GM19328 (cell line): ENCODE measurements around the gene ARHGEF25.
"Not testable (repeated sequence)": the region's sequence is repeated elsewhere in the genome, so short reads cannot be mapped to it uniquely, and the experiment has no call there.

Experiments
- ATAC-seq: cut with Tn5 transposase; IDR thresholded peaks from one replicate; pipeline ENCODE4 v1.9.1; 2021; ENCODE audit warnings: mild to moderate bottlenecking, moderate library complexity; ENCODE audit not compliant: unreplicated experiment

ARHGEF25 gene

DNA sequence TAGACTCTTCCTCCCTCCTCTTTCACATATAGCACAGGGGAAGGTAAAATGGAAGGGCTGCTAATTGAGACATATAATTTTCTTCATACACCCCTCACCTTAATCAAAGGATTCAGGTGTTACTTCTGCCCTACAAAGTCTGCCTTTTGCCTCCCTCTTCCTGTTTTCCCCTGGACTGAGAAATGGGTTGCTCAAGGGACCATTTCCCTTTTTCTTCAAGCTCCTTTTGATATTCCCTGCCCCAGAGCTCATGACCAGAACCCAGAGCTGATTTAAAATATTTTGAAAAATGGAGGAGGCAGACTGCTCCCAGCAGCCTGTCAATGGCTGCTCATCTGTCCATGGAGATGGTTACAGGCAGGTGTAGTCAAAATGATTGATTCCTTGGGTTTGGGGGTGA lies 26.5 kb upstream of the ARHGEF25 start:
- no peak for ATAC-seq

DNA sequence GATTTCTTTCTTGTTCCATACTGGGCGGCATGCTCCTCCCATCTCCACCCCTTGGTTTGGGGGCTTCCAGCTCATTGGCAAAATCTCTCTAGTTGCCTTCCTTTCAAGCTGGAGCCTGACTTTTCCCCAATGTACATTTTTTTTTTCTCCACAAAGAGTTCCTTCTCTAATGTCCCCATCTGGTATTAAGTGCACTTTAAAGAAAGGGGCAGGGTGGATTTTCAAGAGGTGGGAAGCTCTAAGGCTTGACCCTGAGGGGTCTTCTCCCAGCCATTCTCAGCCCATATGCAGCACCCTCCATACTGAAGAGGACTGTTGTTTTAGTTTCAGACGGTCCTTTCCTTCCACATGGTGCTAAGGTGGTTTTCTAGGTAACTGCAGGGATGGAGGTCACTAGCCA lies 26.1 kb upstream of the ARHGEF25 start:
- no peak for ATAC-seq

GRCh38 chr12:57586128-57586527 lies 25.1 kb upstream of the ARHGEF25 start:
- no peak for ATAC-seq

GRCh38 chr12:57586832-57587429 lies 24.3 kb upstream of the ARHGEF25 start:
- no peak for ATAC-seq

DNA sequence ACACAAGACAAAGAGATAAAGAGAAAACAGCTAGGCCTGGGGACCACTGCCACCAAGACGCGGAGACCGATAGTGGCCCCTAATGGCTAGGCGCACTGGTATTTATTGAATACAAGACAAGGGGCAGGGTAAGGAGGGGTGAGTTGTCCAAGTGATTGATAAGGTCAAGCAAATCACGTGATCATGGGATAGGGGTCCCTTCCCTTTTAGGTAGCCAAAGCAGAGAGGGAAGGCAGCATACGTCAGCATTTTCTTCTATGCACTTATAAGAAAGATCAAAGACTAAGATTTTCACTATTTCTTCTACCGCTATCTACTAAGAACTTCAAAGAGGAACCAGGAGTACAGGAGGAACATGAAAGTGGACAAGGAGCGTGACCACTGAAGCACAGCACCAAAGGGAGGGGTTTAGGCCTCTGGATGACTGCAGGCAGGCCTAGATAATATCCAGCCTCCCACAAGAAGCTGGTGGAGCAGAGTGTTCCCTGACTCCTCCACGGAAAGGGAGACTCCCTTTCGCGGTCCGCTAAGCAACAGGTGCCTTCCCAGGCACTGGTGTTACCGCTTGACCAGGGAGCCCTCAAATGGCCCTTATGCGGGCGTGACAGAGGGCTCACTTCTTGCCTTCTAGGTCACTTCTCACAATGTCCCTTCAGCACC lies 22.2 kb upstream of the ARHGEF25 start:
- not testable (repeated sequence) for ATAC-seq

DNA sequence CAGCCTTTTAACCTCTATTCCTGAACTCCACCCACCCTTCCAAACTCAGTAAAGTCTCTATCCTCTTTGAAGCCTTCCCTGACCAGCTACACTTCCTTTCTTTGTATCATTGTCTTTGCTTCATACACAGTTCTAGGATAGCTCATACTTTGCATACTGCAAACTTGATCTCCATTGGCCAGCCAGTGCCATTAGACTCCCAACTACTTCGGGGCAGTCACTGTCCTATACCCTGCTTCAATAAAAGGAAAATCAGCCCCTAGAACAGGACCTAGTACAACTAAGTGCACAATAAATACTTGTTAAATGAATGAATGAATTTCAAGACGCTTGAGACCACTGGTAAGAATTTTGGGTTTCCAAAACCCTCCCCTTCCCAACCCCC lies 20.8 kb upstream of the ARHGEF25 start:
- no peak for ATAC-seq

DNA sequence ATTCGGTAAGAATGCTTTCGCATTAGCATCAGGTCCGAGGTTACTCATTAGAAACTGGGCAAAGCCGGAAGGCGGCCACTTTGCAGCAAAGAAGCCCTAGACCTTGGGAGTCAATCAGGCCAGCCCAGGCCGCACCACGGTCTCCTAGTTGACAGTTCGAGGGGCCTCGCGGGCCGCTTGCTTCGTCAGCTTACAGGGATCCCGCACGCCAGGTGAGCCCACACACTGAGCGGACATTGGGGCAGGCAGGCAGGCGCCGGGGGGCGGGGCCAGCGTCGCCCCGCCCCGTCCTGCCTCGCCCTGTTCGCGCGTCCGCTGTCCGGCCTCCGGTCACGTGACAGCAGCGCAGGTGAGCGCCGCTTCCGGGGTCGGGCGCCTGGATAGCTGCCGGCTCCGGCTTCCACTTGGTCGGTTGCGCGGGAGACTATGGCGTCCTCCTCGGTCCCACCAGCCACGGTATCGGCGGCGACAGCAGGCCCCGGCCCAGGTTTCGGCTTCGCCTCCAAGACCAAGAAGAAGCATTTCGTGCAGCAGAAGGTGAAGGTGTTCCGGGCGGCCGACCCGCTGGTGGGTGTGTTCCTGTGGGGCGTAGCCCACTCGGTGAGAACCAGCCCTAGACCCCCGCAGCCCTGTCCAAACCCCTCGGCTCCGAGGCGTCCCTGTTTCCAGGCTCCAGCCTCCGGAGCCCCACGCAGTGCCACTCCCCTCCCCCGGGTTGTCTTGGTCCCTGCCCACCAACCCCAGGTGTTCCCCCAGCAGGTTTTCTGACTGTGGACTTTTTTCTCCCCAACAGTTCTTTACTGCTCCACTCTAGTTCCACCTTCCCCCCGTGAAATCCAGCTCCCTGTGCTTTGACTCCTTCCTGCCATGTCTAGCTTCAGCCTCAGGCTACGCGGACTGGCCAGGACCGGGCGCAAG lies 20.1 kb upstream of the ARHGEF25 start, which contains the start of gene PIP4K2C:
PIP4K2C (plus strand) TSS at position 329 of the 918 bp plus-strand sequence; CDS start at position 427, 98 bp downstream.
- peak; percentile 91 for ATAC-seq

GRCh38 chr12:57591782-57592325 lies 19.4 kb upstream of the ARHGEF25 start:
- no peak for ATAC-seq

DNA sequence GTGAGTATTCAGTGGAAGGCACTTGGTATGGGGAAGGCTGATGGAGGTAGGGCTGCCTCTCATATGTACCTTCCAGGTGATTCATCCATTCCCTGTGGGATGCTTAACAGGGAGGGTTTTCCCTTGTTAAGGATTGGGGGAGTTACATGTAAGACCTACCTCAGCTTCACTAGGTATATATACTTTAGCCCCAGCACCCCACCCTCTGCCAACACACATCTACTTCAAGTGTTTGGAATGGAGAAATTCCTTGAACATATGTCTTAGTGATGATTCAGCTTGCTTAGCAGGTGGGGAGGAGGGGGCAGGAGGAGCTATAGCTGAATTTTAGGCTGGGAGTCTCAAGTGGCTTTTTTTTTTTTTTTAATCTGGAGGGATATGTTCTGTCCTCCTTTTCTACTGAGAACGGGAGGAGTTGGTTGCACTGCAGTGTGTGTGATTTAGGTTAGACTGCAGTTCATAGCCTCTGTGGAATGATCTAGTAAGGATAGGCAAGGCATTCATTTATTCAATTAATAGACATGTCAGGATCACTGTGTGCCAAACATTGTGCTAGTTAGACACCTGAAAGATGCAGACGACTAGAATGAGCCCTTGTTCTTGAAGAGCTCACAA lies 18.6 kb upstream of the ARHGEF25 start:
- no peak for ATAC-seq

- no peak for ATAC-seq
These were observed 18.0 kb upstream of the ARHGEF25 start for GRCh38 chr12:57593187-57593586.

DNA sequence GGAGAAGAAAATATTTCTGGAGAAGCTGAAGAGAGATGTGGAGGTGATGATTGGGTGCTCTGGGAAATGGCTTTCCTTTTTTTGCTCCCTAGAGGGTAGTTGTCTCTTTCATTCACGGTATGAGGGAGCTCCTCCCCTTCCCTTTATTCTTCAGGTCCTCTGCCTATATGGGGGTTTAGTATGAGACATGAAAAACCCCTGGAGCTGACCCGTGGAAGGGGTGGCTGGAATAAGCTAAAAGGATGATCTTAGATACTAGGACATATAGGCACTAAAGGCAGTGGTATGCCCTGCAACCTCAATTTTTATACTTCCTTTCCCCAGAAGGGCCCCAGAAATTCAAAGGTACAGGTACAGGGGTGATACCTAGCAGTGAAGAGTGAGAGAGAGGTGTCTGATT lies 10.8 kb upstream of the ARHGEF25 start:
- ATAC-seq = no peak

DNA sequence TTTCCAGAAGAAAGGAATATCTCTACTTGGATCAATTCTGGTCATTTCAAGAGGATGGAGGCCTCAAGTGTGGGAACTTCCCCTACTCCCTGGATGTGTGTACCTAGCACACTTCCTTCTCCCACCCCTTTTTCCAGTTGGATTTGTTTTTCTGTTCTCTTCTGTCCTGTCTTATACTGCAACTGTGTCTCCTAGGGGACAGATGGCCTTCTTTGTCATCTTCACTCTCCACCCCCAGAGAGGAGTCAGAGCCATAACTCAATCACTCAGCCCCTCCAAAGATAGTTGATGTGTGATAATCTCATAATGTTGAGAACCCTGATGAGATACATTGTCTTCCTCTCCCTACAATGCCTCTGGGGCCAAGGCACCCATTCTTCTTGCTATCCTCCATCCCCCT lies 8.7 kb upstream of the ARHGEF25 start:
- no peak for ATAC-seq

DNA sequence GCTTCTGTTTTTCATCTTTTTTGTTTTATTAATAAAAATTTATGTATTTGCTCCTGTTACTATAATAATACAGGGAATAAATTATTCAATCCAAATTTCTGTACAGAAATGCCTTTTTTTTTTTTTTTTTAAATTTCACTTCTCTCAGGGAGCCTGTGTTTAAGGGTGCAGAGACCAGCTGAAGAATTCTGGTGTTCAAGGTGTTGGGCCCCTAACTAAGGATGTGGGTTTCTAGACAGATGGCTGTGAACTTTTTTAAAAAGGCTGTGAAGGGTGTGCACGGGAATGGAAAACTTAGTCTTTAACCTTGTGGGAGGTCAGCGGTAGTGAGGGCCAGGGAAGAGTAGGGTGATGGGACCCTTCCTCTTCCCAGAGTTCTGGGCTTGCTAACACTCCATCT lies 7.9 kb upstream of the ARHGEF25 start:
- no peak for ATAC-seq

DNA sequence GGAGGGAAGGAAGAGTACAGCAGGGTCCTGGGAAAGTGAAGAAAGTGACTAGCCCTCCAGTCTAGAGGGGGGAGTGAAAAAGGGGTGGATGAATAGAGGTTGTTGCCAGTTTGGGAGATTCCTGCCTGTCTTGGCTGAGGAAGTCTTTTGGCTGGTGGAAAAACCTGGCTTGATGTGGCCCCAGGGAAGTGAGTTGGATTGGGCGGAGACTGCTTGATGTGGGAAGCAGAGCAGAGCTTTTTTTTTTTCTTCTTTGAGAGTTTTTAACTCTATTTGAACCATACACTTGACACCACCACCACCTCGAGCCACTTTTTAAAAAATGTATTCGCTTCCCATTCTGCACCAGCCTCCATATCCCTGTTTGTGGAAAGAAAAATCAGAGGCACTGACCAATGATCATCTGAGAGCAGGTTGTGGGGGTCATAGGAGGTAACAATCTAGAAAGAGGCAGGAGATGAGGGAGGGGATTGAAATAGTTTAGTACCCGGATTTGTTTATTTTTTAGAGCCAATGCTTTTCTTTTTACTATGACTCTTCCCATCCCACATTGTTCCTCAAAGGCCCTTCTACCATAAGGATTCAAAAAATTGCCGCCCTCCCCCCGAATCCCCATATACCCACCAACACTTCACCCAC lies 7.3 kb upstream of the ARHGEF25 start:
- no peak for ATAC-seq

DNA sequence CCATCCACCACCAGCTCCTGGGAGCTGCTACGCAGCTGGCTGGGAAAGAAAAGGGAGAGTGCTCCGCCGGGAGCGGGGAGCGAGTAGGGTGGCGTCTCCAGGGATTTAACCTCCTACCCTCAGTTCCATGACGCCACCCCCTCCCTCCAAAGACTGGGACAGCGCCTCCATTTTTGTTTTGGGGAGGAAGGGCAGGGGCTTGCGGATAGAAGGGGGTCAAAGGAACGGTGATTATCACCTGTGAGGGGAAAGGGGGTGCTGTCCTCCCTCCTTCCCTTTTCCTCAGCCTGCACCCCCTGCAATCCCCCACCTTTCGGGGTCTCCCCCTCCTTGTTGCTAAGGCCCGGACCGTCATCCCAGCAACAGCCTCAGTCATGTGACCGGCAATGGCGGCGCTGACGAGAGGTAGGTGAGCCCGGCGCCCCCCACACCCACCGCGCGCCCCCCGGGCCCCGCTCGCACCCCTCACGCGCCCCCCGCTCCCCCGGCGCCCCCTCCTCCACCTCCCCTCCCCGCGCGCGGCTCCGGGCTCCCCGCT lies 6.7 kb upstream of the ARHGEF25 start, which contains the start of gene DTX3:
DTX3 (plus strand) TSS at position 371 of the 538 bp plus-strand sequence. CDS start 1,694 bp downstream, outside the sequence.
- ATAC-seq = no peak

DNA sequence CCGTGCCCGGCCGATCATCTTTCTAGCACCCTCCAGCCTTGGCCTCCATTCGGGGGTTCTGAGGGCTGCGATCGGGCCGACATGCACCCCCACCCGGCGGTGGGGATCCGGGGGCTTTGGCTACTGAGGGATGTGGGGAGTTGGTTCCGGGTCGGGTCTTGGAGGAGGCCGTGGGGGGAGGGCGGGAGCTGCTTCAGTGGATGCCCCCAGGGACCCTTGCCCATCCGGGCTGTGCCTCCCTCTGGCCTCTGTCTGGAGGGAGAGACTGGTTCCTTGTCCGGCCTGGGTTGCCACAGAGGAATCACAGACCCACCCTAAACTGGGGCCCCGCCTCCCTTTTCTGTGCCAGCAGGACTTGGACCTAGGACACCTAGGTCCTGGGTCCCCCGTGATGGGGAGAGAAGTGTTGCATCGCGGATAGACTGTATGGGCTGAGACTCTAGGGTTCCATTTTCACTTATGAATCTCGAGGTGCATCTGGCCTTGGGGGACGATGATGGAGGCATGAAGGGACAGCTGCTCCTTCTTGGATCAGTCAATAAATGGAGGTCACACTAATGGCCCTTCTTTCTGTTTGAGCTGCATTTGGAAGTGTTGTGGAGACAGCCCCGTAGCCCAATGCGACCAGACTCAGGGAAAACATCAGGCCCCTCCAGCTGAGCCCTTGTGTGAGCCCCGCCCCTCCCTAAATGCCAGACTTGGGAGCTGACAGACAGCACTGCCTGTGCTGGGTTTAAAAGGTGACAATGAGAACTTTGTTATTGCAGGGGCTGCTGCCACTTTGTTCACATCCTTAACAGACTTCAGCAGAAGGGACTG lies 6.0 kb upstream of the ARHGEF25 start:
- ATAC-seq = no peak

DNA sequence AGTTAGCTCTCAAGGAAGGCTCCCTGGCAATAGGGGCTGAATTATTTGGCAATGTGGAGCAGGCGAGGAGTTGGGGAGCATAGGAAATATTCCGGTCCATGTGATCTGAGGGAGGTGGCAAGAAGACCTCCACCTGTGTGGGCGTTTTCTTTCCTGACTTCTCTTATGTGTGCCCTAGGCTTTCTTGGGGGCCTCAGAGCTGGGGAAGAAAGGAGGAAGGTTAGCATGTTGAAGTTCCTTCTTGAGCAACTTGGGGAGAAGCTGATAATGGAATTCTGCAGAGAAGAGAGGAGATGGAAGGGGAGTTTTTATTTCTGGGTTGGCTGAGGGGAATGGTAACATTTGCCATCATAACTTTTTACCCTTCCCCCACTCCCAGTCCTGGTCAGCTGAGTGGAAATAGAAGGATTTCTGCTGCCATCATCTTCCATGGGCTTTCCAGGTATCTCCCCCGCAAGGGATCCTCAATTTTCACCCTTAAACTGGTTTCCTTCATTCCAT lies 5.4 kb upstream of the ARHGEF25 start:
- ATAC-seq = no peak

DNA sequence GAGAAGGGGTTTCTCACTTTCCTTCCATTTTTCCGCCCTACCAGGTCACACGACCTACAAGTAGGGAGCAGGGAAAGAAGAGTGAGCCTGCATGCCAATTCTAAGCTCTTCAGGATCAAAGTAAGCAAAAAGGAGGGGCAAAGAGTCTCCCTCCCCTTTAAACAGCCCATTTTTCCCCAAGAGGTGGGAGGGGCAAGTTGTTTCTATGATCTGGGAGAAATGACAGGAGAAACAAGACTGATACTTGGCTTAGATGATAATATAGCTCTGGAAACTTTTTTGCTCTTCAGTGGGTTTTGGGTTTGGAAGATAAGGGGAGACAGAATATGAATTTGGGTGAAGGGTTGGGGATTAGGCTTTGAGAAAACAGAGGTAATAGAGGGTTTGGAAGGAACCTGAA lies 4.8 kb upstream of the ARHGEF25 start:
- ATAC-seq = no peak

DNA sequence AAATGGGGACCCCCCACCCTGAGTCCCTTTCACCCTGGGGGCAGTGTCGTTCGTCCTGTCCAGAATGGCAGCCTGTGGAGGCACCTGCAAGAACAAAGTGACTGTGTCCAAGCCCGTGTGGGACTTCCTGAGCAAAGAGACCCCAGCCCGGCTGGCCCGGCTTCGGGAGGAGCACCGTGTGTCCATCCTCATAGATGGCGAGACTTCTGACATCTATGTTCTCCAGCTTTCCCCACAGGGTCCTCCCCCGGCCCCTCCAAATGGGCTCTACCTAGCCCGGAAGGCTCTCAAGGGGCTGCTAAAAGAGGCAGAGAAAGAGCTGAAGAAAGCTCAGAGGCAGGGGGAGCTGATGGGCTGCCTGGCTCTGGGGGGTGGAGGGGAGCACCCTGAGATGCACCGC lies 4.4 kb upstream of the ARHGEF25 start:
- no peak for ATAC-seq
